ENCODE measurements around the gene FBXW4. TPM values are rescaled to one million over a fixed set of nuclear protein-coding genes. Genes with fewer than 3 reads are reported as not detected.

Gene FBXW4
- total and polyA plus RNA-seq, 5 donors from 2014 or later = 3.5 to 70.9 (median 5.9) TPM

DNA sequence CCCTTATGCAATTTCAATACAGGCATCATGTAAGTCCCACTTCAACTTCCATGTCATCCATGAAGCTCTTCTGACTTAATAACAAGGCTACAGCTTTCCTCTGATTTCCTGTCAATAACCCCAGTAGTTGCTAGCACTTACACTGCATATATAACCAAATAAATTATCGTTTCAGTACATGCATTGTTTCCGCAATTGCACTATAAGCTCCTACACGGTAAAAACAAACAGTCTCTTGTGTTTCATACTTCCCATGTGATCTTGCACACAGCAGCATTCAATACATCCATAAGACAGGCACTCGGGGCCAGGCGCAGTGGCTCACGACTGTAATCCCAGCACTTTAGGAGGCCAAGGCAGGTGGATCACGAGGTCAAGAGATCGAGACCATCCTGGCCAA is 41.4 kb downstream of the FBXW4 start:
- Mint-ChIP-seq H3K36me3 (peaks cover 35% of the 10 kb centered on the region), H3K4me1 (peaks cover 0 to 20% (median 12%) of the 10 kb centered on the region in 4 donors), H3K4me3 (no peak overlapping the region), H3K27me3 (no peaks in the 10 kb centered on the region), H3K27ac (no peak overlapping the region), H3K9me3 (no peaks in the 10 kb centered on the region)
- no peak overlapping the region for H3K27ac ChIP-seq (ENCODE audit: insufficient read depth, low read length, poor library complexity, severe bottlenecking)
- H3K36me3 ChIP-seq (ENCODE audit: control insufficient read depth, insufficient read depth, low read length) = peaks cover 64% of the 10 kb centered on the region
- ATAC-seq (ENCODE audit: low read depth in 2 of 2) (no peak), DNase-seq (no peak)
- no peaks in the 10 kb centered on the region for H3K4me1 ChIP-seq (ENCODE audit: control insufficient read depth, insufficient read depth, low read length, poor library complexity, severe bottlenecking)
- H3K27me3 ChIP-seq (ENCODE audit: control insufficient read depth, insufficient read depth, low read length) = no peaks in the 10 kb centered on the region
- no peaks in the 10 kb centered on the region for H3K9me3 ChIP-seq (ENCODE audit: control insufficient read depth in 2 of 2, low read length in 2 of 2)
- H3K4me3 ChIP-seq (ENCODE audit: low read depth, low read length) = no peak overlapping the region

DNA sequence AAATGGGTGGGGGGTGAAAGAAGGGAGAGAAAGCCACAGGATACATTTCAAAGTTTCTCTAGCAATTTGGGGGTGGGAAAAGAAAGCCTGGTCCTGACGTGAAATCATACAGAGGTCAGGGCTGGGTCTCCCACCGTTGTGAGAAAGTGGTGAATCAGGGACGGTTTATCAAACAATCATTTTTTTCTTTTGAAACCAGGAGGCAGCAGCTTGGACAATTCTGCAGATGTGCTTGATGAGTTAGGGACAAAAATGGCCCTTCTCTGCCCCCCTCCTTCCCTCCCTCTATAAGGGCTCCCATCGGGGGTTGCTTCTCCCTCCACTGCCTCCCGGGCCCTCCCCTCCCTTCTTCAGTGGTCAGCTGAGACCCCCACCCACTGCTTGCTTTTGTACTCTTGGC is 43.6 kb downstream of the FBXW4 start:
- Mint-ChIP-seq H3K36me3 (peaks cover 26% of the 10 kb centered on the region), H3K4me3 (no peak overlapping the region), H3K27me3 (no peaks in the 10 kb centered on the region), H3K4me1 (peaks cover 0 to 20% (median 12%) of the 10 kb centered on the region in 4 donors), H3K9me3 (no peaks in the 10 kb centered on the region), H3K27ac (no peak overlapping the region)
- H3K27ac ChIP-seq (ENCODE audit: insufficient read depth, low read length, poor library complexity, severe bottlenecking) = no peak overlapping the region
- no peaks in the 10 kb centered on the region for H3K4me1 ChIP-seq (ENCODE audit: control insufficient read depth, insufficient read depth, low read length, poor library complexity, severe bottlenecking)
- H3K9me3 ChIP-seq (ENCODE audit: control insufficient read depth in 2 of 2, low read length in 2 of 2) = no peaks in the 10 kb centered on the region
- DNase-seq = no peak
- no peak for ATAC-seq (ENCODE audit: low read depth in 2 of 2)
- peaks cover 68% of the 10 kb centered on the region for H3K36me3 ChIP-seq (ENCODE audit: control insufficient read depth, insufficient read depth, low read length)
- no peaks in the 10 kb centered on the region for H3K27me3 ChIP-seq (ENCODE audit: control insufficient read depth, insufficient read depth, low read length)
- H3K4me3 ChIP-seq (ENCODE audit: low read depth, low read length) = no peak overlapping the region

DNA sequence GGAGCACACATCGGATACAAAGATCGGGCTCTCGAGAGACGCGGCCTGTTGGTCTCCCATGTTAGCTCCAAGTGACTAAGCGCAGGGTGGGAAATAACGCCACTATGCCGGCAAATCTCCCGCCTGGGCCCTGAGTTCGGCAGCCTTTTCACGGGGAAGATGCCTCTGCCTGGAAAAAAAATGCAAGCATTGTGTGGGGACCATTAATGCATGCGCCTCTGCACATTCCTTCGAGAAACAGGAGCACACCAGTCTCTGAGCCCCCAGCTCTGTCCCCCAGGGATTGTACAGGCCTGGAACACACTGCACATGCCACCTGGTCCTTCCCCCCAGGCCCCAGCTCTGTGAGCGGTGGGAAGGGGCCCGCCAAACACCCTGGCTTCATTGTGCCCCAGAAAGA is 44.1 kb downstream of the FBXW4 start:
- Mint-ChIP-seq H3K4me3 (no peak overlapping the region), H3K27ac (no peak overlapping the region), H3K4me1 (peaks cover 0 to 20% (median 9%) of the 10 kb centered on the region in 4 donors), H3K9me3 (no peaks in the 10 kb centered on the region), H3K36me3 (peaks cover 22% of the 10 kb centered on the region), H3K27me3 (no peaks in the 10 kb centered on the region)
- no peaks in the 10 kb centered on the region for H3K9me3 ChIP-seq (ENCODE audit: control insufficient read depth in 2 of 2, low read length in 2 of 2)
- H3K27ac ChIP-seq (ENCODE audit: insufficient read depth, low read length, poor library complexity, severe bottlenecking) = no peak overlapping the region
- H3K36me3 ChIP-seq (ENCODE audit: control insufficient read depth, insufficient read depth, low read length) = peaks cover 64% of the 10 kb centered on the region
- DNase-seq = no peak
- no peaks in the 10 kb centered on the region for H3K4me1 ChIP-seq (ENCODE audit: control insufficient read depth, insufficient read depth, low read length, poor library complexity, severe bottlenecking)
- no peak overlapping the region for H3K4me3 ChIP-seq (ENCODE audit: low read depth, low read length)
- no peaks in the 10 kb centered on the region for H3K27me3 ChIP-seq (ENCODE audit: control insufficient read depth, insufficient read depth, low read length)
- ATAC-seq (ENCODE audit: low read depth in 2 of 2) = no peak

GRCh38 chr10:101649525-101650085 is 45.4 kb downstream of the FBXW4 start:
- H3K4me3 ChIP-seq (ENCODE audit: low read depth, low read length) = no peak overlapping the region
- no peaks in the 10 kb centered on the region for H3K4me1 ChIP-seq (ENCODE audit: control insufficient read depth, insufficient read depth, low read length, poor library complexity, severe bottlenecking)
- H3K27ac Mint-ChIP-seq = peak overlapping the region in 1 of 3 donors; percentile 72
- H3K27me3 Mint-ChIP-seq = no peaks in the 10 kb centered on the region
- H3K27me3 ChIP-seq (ENCODE audit: control insufficient read depth, insufficient read depth, low read length) = no peaks in the 10 kb centered on the region
- H3K36me3 Mint-ChIP-seq = peaks cover 17% of the 10 kb centered on the region
- H3K9me3 Mint-ChIP-seq = no peaks in the 10 kb centered on the region
- no peaks in the 10 kb centered on the region for H3K9me3 ChIP-seq (ENCODE audit: control insufficient read depth in 2 of 2, low read length in 2 of 2)
- DNase-seq (no peak), ATAC-seq (ENCODE audit: low read depth in 2 of 2) (no peak)
- no peak overlapping the region for H3K4me3 Mint-ChIP-seq
- H3K27ac ChIP-seq (ENCODE audit: insufficient read depth, low read length, poor library complexity, severe bottlenecking) = no peak overlapping the region
- H3K4me1 Mint-ChIP-seq = peaks cover 0 to 22% (median 10%) of the 10 kb centered on the region in 4 donors
- H3K36me3 ChIP-seq (ENCODE audit: control insufficient read depth, insufficient read depth, low read length) = peaks cover 62% of the 10 kb centered on the region

DNA sequence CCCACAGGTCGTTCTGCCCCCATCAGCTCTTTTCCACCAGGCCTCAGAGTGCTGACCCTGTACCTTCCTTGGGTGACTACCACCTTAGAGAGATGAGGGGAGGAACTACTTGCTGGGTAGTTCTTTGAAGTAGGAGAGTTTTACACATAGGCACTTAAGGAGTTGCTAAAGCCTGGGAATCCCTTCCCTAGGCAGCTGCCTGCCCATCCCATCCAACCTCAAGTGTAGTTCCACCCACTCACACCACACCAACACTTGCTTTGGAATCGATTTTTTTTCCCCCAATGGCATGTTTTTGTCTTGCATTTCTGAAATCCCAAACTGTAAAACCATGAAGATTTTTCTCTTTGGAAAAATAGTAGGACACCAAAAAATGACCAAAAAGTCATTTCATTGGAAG is 47.7 kb downstream of the FBXW4 start:
- no peaks in the 10 kb centered on the region for H3K27me3 ChIP-seq (ENCODE audit: control insufficient read depth, insufficient read depth, low read length)
- Mint-ChIP-seq H3K9me3 (no peaks in the 10 kb centered on the region), H3K4me3 (no peak overlapping the region), H3K27ac (no peak overlapping the region), H3K36me3 (peaks cover 21% of the 10 kb centered on the region), H3K4me1 (peaks cover 0 to 39% (median 15%) of the 10 kb centered on the region in 4 donors), H3K27me3 (no peaks in the 10 kb centered on the region)
- no peaks in the 10 kb centered on the region for H3K4me1 ChIP-seq (ENCODE audit: control insufficient read depth, insufficient read depth, low read length, poor library complexity, severe bottlenecking)
- ATAC-seq (ENCODE audit: low read depth in 2 of 2) (no peak), DNase-seq (no peak)
- no peaks in the 10 kb centered on the region for H3K9me3 ChIP-seq (ENCODE audit: control insufficient read depth in 2 of 2, low read length in 2 of 2)
- no peak overlapping the region for H3K4me3 ChIP-seq (ENCODE audit: low read depth, low read length)
- H3K36me3 ChIP-seq (ENCODE audit: control insufficient read depth, insufficient read depth, low read length) = peaks cover 54% of the 10 kb centered on the region
- H3K27ac ChIP-seq (ENCODE audit: insufficient read depth, low read length, poor library complexity, severe bottlenecking) = no peak overlapping the region

- Histone ChIP-seq H3K9me3 (ENCODE audit: control insufficient read depth in 2 of 2, low read length in 2 of 2) (no peaks in the 10 kb centered on the region), H3K27me3 (ENCODE audit: control insufficient read depth, insufficient read depth, low read length) (no peaks in the 10 kb centered on the region), H3K4me3 (ENCODE audit: low read depth, low read length) (no peak overlapping the region), H3K36me3 (ENCODE audit: control insufficient read depth, insufficient read depth, low read length) (peaks cover 49% of the 10 kb centered on the region), H3K27ac (ENCODE audit: insufficient read depth, low read length, poor library complexity, severe bottlenecking) (no peak overlapping the region), H3K4me1 (ENCODE audit: control insufficient read depth, insufficient read depth, low read length, poor library complexity, severe bottlenecking) (no peaks in the 10 kb centered on the region)
- no peak for DNase-seq
- H3K4me1 Mint-ChIP-seq = peaks cover 3 to 44% (median 16%) of the 10 kb centered on the region in 4 donors
- ATAC-seq (ENCODE audit: low read depth in 2 of 2) = no peak
- no peak overlapping the region for H3K4me3 Mint-ChIP-seq
- no peaks in the 10 kb centered on the region for H3K27me3 Mint-ChIP-seq
- H3K9me3 Mint-ChIP-seq = no peaks in the 10 kb centered on the region
- no peak overlapping the region for H3K27ac Mint-ChIP-seq
- H3K36me3 Mint-ChIP-seq = peaks cover 25% of the 10 kb centered on the region
Measured at GRCh38 chr10:101646364-101646763, 48.6 kb downstream of the FBXW4 start.

- peak overlapping the region; percentile 14 to 67 (median 52) for H3K27ac Mint-ChIP-seq
- H3K36me3 ChIP-seq (ENCODE audit: control insufficient read depth, insufficient read depth, low read length) = peaks cover 43% of the 10 kb centered on the region
- H3K4me3 Mint-ChIP-seq = no peak overlapping the region
Measured at GRCh38 chr10:101645659-101646058, 49.3 kb downstream of the FBXW4 start.

GRCh38 chr10:101644002-101644401 is 51.0 kb downstream of the FBXW4 start:
- no peak overlapping the region for H3K27ac ChIP-seq (ENCODE audit: insufficient read depth, low read length, poor library complexity, severe bottlenecking)
- H3K9me3 Mint-ChIP-seq = no peaks in the 10 kb centered on the region
- peaks cover 5 to 51% (median 16%) of the 10 kb centered on the region in 4 donors for H3K4me1 Mint-ChIP-seq
- no peak for DNase-seq
- no peaks in the 10 kb centered on the region for H3K27me3 Mint-ChIP-seq
- peaks cover 35% of the 10 kb centered on the region for H3K36me3 Mint-ChIP-seq
- H3K27ac Mint-ChIP-seq = peak overlapping the region in 1 of 3 donors; percentile 52
- no peak for ATAC-seq (ENCODE audit: low read depth in 2 of 2)
- H3K27me3 ChIP-seq (ENCODE audit: control insufficient read depth, insufficient read depth, low read length) = no peaks in the 10 kb centered on the region
- peaks cover 42% of the 10 kb centered on the region for H3K36me3 ChIP-seq (ENCODE audit: control insufficient read depth, insufficient read depth, low read length)
- no peak overlapping the region for H3K4me3 Mint-ChIP-seq
- no peaks in the 10 kb centered on the region for H3K4me1 ChIP-seq (ENCODE audit: control insufficient read depth, insufficient read depth, low read length, poor library complexity, severe bottlenecking)
- no peaks in the 10 kb centered on the region for H3K9me3 ChIP-seq (ENCODE audit: control insufficient read depth in 2 of 2, low read length in 2 of 2)
- no peak overlapping the region for H3K4me3 ChIP-seq (ENCODE audit: low read depth, low read length)

More at GRCh38 chr10:101645659-101646058, 49.3 kb downstream of the FBXW4 start:
- Histone ChIP-seq H3K9me3 (ENCODE audit: control insufficient read depth in 2 of 2, low read length in 2 of 2) (no peaks in the 10 kb centered on the region), H3K4me3 (ENCODE audit: low read depth, low read length) (no peak overlapping the region), H3K4me1 (ENCODE audit: control insufficient read depth, insufficient read depth, low read length, poor library complexity, severe bottlenecking) (no peaks in the 10 kb centered on the region), H3K27me3 (ENCODE audit: control insufficient read depth, insufficient read depth, low read length) (no peaks in the 10 kb centered on the region), H3K27ac (ENCODE audit: insufficient read depth, low read length, poor library complexity, severe bottlenecking) (no peak overlapping the region)
- DNase-seq = no peak
- Mint-ChIP-seq H3K27me3 (no peaks in the 10 kb centered on the region), H3K36me3 (peaks cover 27% of the 10 kb centered on the region), H3K4me1 (peaks cover 5 to 45% (median 17%) of the 10 kb centered on the region in 4 donors), H3K9me3 (no peaks in the 10 kb centered on the region)
- ATAC-seq (ENCODE audit: low read depth in 2 of 2) = no peak
